ENCODE data around the gene MGAT4B. TPM values are rescaled to one million over a fixed set of nuclear protein-coding genes. Genes with fewer than 3 reads are reported as not detected.

The MGAT4B gene
- total and polyA plus RNA-seq, 2 of the 13 experiments (the other 11 are each of a cell fraction or from before 2014, with no cell fraction given): 93.5 to 130 TPM

DNA sequence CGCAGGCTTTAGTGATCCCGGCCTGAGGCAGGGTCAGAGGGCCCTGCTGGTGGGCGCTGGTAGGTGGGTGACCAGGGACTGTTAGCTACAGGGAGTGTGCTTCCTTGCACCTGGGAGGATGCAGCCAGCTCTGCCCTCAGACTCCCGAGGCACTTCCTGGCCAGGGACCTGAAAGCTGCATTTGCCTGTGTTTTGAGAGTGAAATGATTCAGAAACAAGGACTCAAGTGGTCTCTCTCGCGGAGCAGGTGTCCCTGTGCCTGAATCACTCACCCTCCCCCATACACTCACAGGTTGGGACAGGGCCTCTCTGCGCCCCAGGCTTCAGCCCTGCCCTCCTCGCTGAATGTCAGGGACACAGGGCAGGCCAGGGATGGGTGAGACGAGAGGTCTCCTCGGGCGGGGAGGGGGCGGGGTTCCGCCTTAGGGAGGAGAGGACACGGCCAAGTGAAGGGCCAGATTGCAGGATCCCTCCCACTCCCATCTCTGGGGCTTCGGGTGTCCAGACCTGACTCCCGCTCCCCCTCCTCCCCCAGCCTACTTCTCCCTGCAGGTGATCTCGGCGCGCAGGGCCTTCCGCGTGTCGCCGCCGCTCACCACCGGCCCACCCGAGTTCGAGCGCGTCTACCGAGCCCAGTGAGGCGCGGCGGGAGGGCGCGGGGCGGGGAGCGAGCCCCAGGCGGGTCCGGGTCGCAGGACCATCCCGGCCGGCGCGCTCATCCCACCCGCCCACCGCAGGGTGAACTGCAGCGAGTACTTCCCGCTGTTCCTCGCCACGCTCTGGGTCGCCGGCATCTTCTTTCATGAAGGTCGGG, 11.4 kb downstream of the MGAT4B start (continued):
- TF ChIP-seq ZFP41 (CRISPR knock-in tag; IDR thresholded peaks at IDR 0.05; ENCODE audit: borderline replicate concordance): no peak
- no peak for TF ChIP-seq SALL2 (CRISPR knock-in tag; IDR thresholded peaks at IDR 0.05)
- TF ChIP-seq, protein P1, sequence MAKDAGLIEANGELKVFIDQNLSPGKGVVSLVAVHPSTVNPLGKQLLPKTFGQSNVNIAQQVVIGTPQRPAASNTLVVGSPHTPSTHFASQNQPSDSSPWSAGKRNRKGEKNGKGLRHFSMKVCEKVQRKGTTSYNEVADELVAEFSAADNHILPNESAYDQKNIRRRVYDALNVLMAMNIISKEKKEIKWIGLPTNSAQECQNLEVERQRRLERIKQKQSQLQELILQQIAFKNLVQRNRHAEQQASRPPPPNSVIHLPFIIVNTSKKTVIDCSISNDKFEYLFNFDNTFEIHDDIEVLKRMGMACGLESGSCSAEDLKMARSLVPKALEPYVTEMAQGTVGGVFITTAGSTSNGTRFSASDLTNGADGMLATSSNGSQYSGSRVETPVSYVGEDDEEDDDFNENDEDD (CRISPR knock-in tag; IDR thresholded peaks at IDR 0.05; ENCODE audit: borderline replicate concordance): no peak
- no peak for TF ChIP-seq ZNF329 (CRISPR knock-in tag; IDR thresholded peaks at IDR 0.05; ENCODE audit: low read depth)
- TF ChIP-seq ERF (CRISPR knock-in tag; IDR thresholded peaks at IDR 0.05): no peak
- peak; percentile 67 for TF ChIP-seq HNRNPK (IDR thresholded peaks at IDR 0.05; ENCODE audit: low read depth, low read length, poor library complexity, severe bottlenecking)
- TF ChIP-seq, protein P2, sequence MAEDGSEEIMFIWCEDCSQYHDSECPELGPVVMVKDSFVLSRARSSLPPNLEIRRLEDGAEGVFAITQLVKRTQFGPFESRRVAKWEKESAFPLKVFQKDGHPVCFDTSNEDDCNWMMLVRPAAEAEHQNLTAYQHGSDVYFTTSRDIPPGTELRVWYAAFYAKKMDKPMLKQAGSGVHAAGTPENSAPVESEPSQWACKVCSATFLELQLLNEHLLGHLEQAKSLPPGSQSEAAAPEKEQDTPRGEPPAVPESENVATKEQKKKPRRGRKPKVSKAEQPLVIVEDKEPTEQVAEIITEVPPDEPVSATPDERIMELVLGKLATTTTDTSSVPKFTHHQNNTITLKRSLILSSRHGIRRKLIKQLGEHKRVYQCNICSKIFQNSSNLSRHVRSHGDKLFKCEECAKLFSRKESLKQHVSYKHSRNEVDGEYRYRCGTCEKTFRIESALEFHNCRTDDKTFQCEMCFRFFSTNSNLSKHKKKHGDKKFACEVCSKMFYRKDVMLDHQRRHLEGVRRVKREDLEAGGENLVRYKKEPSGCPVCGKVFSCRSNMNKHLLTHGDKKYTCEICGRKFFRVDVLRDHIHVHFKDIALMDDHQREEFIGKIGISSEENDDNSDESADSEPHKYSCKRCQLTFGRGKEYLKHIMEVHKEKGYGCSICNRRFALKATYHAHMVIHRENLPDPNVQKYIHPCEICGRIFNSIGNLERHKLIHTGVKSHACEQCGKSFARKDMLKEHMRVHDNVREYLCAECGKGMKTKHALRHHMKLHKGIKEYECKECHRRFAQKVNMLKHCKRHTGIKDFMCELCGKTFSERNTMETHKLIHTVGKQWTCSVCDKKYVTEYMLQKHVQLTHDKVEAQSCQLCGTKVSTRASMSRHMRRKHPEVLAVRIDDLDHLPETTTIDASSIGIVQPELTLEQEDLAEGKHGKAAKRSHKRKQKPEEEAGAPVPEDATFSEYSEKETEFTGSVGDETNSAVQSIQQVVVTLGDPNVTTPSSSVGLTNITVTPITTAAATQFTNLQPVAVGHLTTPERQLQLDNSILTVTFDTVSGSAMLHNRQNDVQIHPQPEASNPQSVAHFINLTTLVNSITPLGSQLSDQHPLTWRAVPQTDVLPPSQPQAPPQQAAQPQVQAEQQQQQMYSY (CRISPR knock-in tag; IDR thresholded peaks at IDR 0.05): no peak
- TF ChIP-seq SAP130 (CRISPR knock-in tag; IDR thresholded peaks at IDR 0.05; ENCODE audit: low read depth): no peak
- TF ChIP-seq DPF2 (CRISPR knock-in tag; IDR thresholded peaks at IDR 0.05; ENCODE audit: borderline replicate concordance, low read depth): no peak
- TF ChIP-seq, protein P3, sequence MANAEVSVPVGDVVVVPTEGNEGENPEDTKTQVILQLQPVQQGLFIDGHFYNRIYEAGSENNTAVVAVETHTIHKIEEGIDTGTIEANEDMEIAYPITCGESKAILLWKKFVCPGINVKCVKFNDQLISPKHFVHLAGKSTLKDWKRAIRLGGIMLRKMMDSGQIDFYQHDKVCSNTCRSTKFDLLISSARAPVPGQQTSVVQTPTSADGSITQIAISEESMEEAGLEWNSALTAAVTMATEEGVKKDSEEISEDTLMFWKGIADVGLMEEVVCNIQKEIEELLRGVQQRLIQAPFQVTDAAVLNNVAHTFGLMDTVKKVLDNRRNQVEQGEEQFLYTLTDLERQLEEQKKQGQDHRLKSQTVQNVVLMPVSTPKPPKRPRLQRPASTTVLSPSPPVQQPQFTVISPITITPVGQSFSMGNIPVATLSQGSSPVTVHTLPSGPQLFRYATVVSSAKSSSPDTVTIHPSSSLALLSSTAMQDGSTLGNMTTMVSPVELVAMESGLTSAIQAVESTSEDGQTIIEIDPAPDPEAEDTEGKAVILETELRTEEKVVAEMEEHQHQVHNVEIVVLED (CRISPR knock-in tag; IDR thresholded peaks at IDR 0.05; ENCODE audit: borderline replicate concordance): no peak
- TF ChIP-seq ZNF530 (CRISPR knock-in tag; IDR thresholded peaks at IDR 0.05; ENCODE audit: low read depth): no peak
- TF ChIP-seq KDM3A (CRISPR knock-in tag; IDR thresholded peaks at IDR 0.05; ENCODE audit: low read depth): no peak
- TF ChIP-seq ZNF12 (CRISPR knock-in tag; IDR thresholded peaks at IDR 0.05): no peak
- TF ChIP-seq PTBP1 (IDR thresholded peaks at IDR 0.05; ENCODE audit: low read depth, low read length, poor library complexity, severe bottlenecking): no peak
- TF ChIP-seq ZNF563 (CRISPR knock-in tag; IDR thresholded peaks at IDR 0.05): no peak; the same call in none of the 2 replicates
- TF ChIP-seq ZNF713 (CRISPR knock-in tag; IDR thresholded peaks at IDR 0.05): no peak
- TF ChIP-seq, protein P4, sequence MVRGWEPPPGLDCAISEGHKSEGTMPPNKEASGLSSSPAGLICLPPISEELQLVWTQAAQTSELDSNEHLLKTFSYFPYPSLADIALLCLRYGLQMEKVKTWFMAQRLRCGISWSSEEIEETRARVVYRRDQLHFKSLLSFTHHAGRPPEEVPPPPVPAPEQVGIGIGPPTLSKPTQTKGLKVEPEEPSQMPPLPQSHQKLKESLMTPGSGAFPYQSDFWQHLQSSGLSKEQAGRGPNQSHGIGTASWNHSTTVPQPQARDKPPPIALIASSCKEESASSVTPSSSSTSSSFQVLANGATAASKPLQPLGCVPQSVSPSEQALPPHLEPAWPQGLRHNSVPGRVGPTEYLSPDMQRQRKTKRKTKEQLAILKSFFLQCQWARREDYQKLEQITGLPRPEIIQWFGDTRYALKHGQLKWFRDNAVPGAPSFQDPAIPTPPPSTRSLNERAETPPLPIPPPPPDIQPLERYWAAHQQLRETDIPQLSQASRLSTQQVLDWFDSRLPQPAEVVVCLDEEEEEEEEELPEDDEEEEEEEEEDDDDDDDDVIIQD (CRISPR knock-in tag; IDR thresholded peaks at IDR 0.05; ENCODE audit: low read depth): no peak
- TF ChIP-seq MEF2D (CRISPR knock-in tag; IDR thresholded peaks at IDR 0.05): no peak
- TF ChIP-seq KLF9 (CRISPR knock-in tag; IDR thresholded peaks at IDR 0.05; ENCODE audit: low read depth): no peak
- no peak for TF ChIP-seq TRIM24 (CRISPR knock-in tag; IDR thresholded peaks at IDR 0.05)
- TF ChIP-seq ZNF7 (CRISPR knock-in tag; IDR thresholded peaks at IDR 0.05): no peak
- TF ChIP-seq ZNF282 (IDR thresholded peaks at IDR 0.05; ENCODE audit: partially characterized antibody): no peak

Measured in HepG2 (cell line).